ENCODE data around the gene MED13L.

DNA sequence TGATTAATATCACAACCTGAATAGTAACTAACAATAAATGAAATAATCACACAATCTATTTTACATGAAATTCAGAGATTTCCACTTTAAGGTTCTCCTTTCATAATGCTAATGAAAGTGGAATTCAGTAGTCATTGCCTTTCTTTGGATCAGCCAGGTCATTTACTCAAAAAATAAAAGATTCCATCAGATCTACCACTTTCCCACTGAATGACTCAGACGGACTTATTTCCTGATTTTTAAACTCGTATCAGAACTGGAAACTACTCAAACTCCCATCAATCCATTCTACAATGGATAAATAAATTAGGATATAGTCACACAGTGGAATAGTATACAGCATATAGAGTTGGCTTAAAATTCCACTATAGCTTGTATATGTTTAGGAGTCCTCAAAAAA, 237.1 kb downstream of the MED13L start:
- TF ChIP-seq, protein P1, sequence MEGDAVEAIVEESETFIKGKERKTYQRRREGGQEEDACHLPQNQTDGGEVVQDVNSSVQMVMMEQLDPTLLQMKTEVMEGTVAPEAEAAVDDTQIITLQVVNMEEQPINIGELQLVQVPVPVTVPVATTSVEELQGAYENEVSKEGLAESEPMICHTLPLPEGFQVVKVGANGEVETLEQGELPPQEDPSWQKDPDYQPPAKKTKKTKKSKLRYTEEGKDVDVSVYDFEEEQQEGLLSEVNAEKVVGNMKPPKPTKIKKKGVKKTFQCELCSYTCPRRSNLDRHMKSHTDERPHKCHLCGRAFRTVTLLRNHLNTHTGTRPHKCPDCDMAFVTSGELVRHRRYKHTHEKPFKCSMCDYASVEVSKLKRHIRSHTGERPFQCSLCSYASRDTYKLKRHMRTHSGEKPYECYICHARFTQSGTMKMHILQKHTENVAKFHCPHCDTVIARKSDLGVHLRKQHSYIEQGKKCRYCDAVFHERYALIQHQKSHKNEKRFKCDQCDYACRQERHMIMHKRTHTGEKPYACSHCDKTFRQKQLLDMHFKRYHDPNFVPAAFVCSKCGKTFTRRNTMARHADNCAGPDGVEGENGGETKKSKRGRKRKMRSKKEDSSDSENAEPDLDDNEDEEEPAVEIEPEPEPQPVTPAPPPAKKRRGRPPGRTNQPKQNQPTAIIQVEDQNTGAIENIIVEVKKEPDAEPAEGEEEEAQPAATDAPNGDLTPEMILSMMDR (IDR thresholded peaks at IDR 0.05) = no peak
- TF ChIP-seq POLR2A (IDR thresholded peaks at IDR 0.05) = no peak
